ENCODE results near the gene USE1.
A peak's percentile ranks its signal among the peaks of the same experiment; 100 is the strongest.

DNA sequence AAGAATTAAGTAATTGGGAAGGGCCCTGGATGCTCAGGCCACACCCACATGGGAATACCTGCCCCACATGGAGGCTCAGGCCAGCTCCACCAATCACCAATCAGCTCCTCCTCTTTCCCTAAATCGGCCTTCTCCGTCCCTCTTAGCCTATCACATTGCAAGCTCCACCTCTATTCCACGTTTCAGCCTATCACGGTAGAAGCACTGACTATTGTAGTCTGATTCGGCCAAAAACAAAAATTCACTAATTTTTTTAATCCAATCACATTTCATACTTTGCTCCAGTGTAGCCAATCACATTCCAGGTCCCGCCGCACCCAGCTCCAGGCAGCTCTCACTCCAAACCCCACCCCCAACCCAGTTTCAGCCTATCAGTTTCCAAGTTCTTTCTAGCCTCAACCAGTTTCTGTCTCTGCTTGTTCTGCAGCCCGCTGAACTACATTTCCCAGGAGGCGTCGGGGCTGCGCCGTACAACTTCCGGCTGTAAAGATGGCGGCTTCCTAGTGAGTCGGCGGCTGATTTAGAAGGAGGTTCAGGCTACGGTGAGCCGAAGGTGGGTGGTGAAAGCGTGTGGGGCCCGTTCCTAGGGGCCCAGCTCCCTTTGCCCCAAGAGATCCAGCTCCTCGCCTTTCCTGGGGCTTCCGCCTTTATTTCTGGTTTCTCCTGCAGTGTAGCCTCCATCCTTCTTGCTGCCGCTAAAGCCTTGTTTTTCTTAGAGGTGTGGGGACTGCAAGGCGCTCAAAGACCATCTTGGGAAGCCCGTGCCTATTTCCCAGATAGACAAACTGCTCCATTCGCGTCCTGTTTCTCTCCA lies 52.0 kb downstream of the USE1 start, which contains the start of gene BABAM1:
- TF ChIP-seq, protein P1, sequence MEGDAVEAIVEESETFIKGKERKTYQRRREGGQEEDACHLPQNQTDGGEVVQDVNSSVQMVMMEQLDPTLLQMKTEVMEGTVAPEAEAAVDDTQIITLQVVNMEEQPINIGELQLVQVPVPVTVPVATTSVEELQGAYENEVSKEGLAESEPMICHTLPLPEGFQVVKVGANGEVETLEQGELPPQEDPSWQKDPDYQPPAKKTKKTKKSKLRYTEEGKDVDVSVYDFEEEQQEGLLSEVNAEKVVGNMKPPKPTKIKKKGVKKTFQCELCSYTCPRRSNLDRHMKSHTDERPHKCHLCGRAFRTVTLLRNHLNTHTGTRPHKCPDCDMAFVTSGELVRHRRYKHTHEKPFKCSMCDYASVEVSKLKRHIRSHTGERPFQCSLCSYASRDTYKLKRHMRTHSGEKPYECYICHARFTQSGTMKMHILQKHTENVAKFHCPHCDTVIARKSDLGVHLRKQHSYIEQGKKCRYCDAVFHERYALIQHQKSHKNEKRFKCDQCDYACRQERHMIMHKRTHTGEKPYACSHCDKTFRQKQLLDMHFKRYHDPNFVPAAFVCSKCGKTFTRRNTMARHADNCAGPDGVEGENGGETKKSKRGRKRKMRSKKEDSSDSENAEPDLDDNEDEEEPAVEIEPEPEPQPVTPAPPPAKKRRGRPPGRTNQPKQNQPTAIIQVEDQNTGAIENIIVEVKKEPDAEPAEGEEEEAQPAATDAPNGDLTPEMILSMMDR (IDR thresholded peaks at IDR 0.05), result no peak
- peak in 1 of 2 donors; percentile 38 for TF ChIP-seq POLR2A (IDR thresholded peaks at IDR 0.05)

Data from uterus (tissue), 2 donors.